Heart right ventricle (tissue), 16 donors: ENCODE measurements around the gene ANAPC4. TPM values are rescaled to one million over a fixed set of nuclear protein-coding genes. Genes with fewer than 3 reads are reported as not detected.

Experiments
- ATAC-seq, 8 donors: fragments of 200-7000 bp; cut with Tn5 transposase; one replicate each; pipeline ENCODE4 v1.9.1; 2020; ENCODE audit warnings: mild to moderate bottlenecking in 8 of 8, moderate library complexity in 8 of 8, moderate number of reproducible peaks in 1 of 8
- DNase-seq, 2 donors: peaks; one replicate each; pipeline ENCODE4 v3.0.0-alpha.2; 2020
- H3K27ac ChIP-seq, 10 donors: fragments of 200-600 bp; sonication (generic) in 2 of 10; one replicate each; pipeline versions ENCODE4 v1.5.0 to v1.8.0; 2020 to 2022; ENCODE audit warnings: mild to moderate bottlenecking in 3 of 10
- H3K27me3 ChIP-seq, 7 donors: fragments of 200-600 bp; one replicate each; pipeline ENCODE4 v1.8.0; 2021 to 2022; ENCODE audit warnings: mild to moderate bottlenecking in 2 of 7
- H3K36me3 ChIP-seq, 9 donors: fragments of 200-600 bp; sonication (generic) in 1 of 9; one replicate each; pipeline versions ENCODE4 v1.5.0 to v1.8.0; 2020 to 2022; ENCODE audit warnings: mild to moderate bottlenecking in 2 of 9
- H3K4me1 ChIP-seq, 9 donors: fragments of 200-600 bp; sonication (generic) in 1 of 9; one replicate each; pipeline versions ENCODE4 v1.5.0 to v1.8.0; 2020 to 2022; ENCODE audit warnings: mild to moderate bottlenecking in 4 of 9
- H3K4me3 ChIP-seq, 10 donors: fragments of 200-600 bp; sonication (generic) in 2 of 10; one replicate each; pipeline versions ENCODE4 v1.5.0 to v1.8.0; 2020 to 2022; ENCODE audit warnings: mild to moderate bottlenecking in 7 of 10, moderate library complexity in 2 of 10
- H3K9me3 ChIP-seq, 11 donors: fragments of 200-600 bp in 10 of 11; sonication (generic) in 2 of 11; one replicate each; pipeline versions ENCODE4 v1.5.0 to v1.8.0; 2013 to 2022; ENCODE audit warnings: mild to moderate bottlenecking in 2 of 11, control low read depth in 1 of 11, moderate library complexity in 1 of 11
- CTCF ChIP-seq, 9 donors: fragments of 200-600 bp; sonication (generic) in 2 of 9; IDR thresholded peaks; one replicate each; pipeline versions ENCODE4 v1.5.0 to v1.8.0; 2021 to 2022; ENCODE audit warnings: antibody characterized with exemption in 9 of 9, mild to moderate bottlenecking in 5 of 9, moderate library complexity in 1 of 9
- WGBS, 2 donors: extraction: QIAGEN DNeasy Blood & Tissue Kit; methylation state at CpG; one replicate each; pipeline ENCODE4 v1.1.7; 2013; ENCODE audit warnings: inconsistent platforms in 1 of 2; 5-methylcytosine and 5-hydroxymethylcytosine counted together
- intact Hi-C, 10 donors: fragments of 100-400 bp; cut with DNase I; formaldehyde crosslinking; loops; one replicate each; pipeline versions ENCODE4 v1.11.1 to v1.14.2; 2022
- polyA plus RNA-seq, 2 donors: library from polyadenylated mRNA; stranded (reverse); fragments of 200-250 nt; gene quantifications; one replicate each; pipeline ENCODE4 v1.2.3, GENCODE V29; 2013
- total RNA-seq, 10 donors: library from RNA; stranded (reverse); fragmentation: NEBNext Ultra II Directional in 3 of 10; extraction: Animal tissue kit (Norgen Biotek cat#: 25700) in 3 of 10; gene quantifications; one replicate each; pipeline versions ENCODE4 v1.2.1 to v1.2.4, GENCODE V29; 2021 to 2023
- donor health status: Arrhythmogenic right ventricular cardiomyopathy.
- donor health status: ischemic (EF 13 %, LVEDD 7.1; RV severe dilation, severe dysfunction).
- donor health status: healthy with polysubstance abuse.
- donor health status: DM: no; HTN: yes; CAD: no.
- donor health status: DM: no; HTN: no; CAD: no.
- donor health status: ischemic (EF 25% LVEDD 6.9; RV normal size, moderate dysfunction).
- donor health status: ischemic (EF 25% LVEDD 5.7; RV mildly dilated, moderate dysfunction).
- donor health status: healthy.
- donor health status: DM: yes; HTN: yes; CAD: no.
- donor health status: Ischemic cardiomyopathy.
- donor health status: ischemic (EF 35%, LVEDD 5.7; RV mildly dilated, moderate dysfunction).
- donor health status: nonischemic (EF 11% LVEDD 7.7; RV severe dilation, severe dysfunction).
- donor health status: DM: yes; HTN: yes; CAD: no.
- donor health status: PGD.
- donor health status: ischemic (EF 29% LVEDD 5.4; RV normal size, mild dysfunction).
- donor health status: nonischemic (EF 23%, LVEDD 6.1; RV moderate dilation, normal function).

ANAPC4 gene
- total and polyA plus RNA-seq, 12 donors, result 8.2 to 26.7 (median 11.5) TPM

- 96 to 100% methylated on average over 2 of the region's 2 CpGs for WGBS, 2 donors
- no peaks in the 10 kb centered on the region for H3K9me3 ChIP-seq
- no peak overlapping the region for H3K27ac ChIP-seq
- H3K4me3 ChIP-seq, result no peak overlapping the region
- H3K27me3 ChIP-seq, result no peaks in the 10 kb centered on the region
- intact Hi-C loops, result no loop called here
- TF ChIP-seq CTCF (IDR thresholded peaks at IDR 0.05), result no peak
- peaks cover 0 to 25% (median 0%) of the 10 kb centered on the region in 9 donors for H3K36me3 ChIP-seq
- no peak for DNase-seq
- ATAC-seq, result no peak
- peaks cover 0 to under 1% (median 0%) of the 10 kb centered on the region in 9 donors for H3K4me1 ChIP-seq
Observed at GRCh38 chr4:25343671-25344070, 33.4 kb upstream of the ANAPC4 start.

- ATAC-seq, result no peak
- TF ChIP-seq CTCF (IDR thresholded peaks at IDR 0.05), result no peak
- intact Hi-C loops, result no loop called here
- H3K9me3 ChIP-seq, result no peaks in the 10 kb centered on the region
- no peaks in the 10 kb centered on the region for H3K27me3 ChIP-seq
- H3K4me1 ChIP-seq, result peaks cover 0 to 6% (median 0%) of the 10 kb centered on the region in 9 donors
- 68 to 77% methylated on average over 5 of the region's 5 CpGs for WGBS, 2 donors
- no peak overlapping the region for H3K4me3 ChIP-seq
- no peak overlapping the region for H3K27ac ChIP-seq
- H3K36me3 ChIP-seq, result peaks cover 0 to 22% (median 0%) of the 10 kb centered on the region in 9 donors
- no peak for DNase-seq
Observed at GRCh38 chr4:25345744-25346143, 31.3 kb upstream of the ANAPC4 start.

- Histone ChIP-seq H3K4me1 (peaks cover 0 to 6% (median 0%) of the 10 kb centered on the region in 9 donors), H3K27ac (no peak overlapping the region), H3K4me3 (no peak overlapping the region), H3K27me3 (no peaks in the 10 kb centered on the region), H3K36me3 (peaks cover 0 to 34% (median 0%) of the 10 kb centered on the region in 9 donors), H3K9me3 (no peaks in the 10 kb centered on the region)
- TF ChIP-seq CTCF (IDR thresholded peaks at IDR 0.05), result no peak
- no peak for DNase-seq
- intact Hi-C loops, result no loop called here
- WGBS, 2 donors, result 93% methylated on average over 3 of the region's 3 CpGs
- no peak for ATAC-seq
Observed at GRCh38 chr4:25346913-25347312, 30.1 kb upstream of the ANAPC4 start.

- no peak overlapping the region for H3K4me3 ChIP-seq
- no peaks in the 10 kb centered on the region for H3K27me3 ChIP-seq
- H3K4me1 ChIP-seq, result peaks cover 0 to 6% (median 0%) of the 10 kb centered on the region in 9 donors
- no peak overlapping the region for H3K27ac ChIP-seq
- 51 to 74% methylated on average over 2 of the region's 2 CpGs for WGBS, 2 donors
- no peak for DNase-seq
- ATAC-seq, result no peak
- H3K36me3 ChIP-seq, result peaks cover 0 to 37% (median 0%) of the 10 kb centered on the region in 9 donors
- intact Hi-C loops, result no loop called here
- TF ChIP-seq CTCF (IDR thresholded peaks at IDR 0.05), result no peak
- H3K9me3 ChIP-seq, result no peaks in the 10 kb centered on the region
Observed at GRCh38 chr4:25347473-25347872, 29.6 kb upstream of the ANAPC4 start.
